ENCODE data around the gene ME3.
"Not testable (repeated sequence)": the region's sequence is repeated elsewhere in the genome, so short reads cannot be mapped to it uniquely, and the experiment has no call there.

Gene ME3

GRCh38 chr11:86433361-86434095 lies 238.9 kb downstream of the ME3 start:
- not testable (repeated sequence) for H3K9me3 ChIP-seq (replicated peaks in 1 of 2; ENCODE audit: control insufficient read depth in 2 of 2, insufficient read depth in 1 of 2, low read depth in 1 of 2, low read length in 2 of 2); H3K27me3 ChIP-seq (ENCODE audit: control insufficient read depth in 3 of 3, insufficient read depth in 3 of 3, low read depth in 1 of 3, low read length in 3 of 3); H3K4me2 ChIP-seq (ENCODE audit: insufficient read depth, low read length, poor library complexity, severe bottlenecking); H3K23ac ChIP-seq (ENCODE audit: low read depth, low read length, poor library complexity); H2AK5ac ChIP-seq (ENCODE audit: low read depth, low read length); H3K18ac ChIP-seq (ENCODE audit: low read length); H2BK15ac ChIP-seq (ENCODE audit: low read length); H3K79me1 ChIP-seq (ENCODE audit: low read depth, low read length); DNase-seq (ENCODE audit: low spot score); H3K4me3 ChIP-seq (ENCODE audit: low read length in 2 of 2); H3K4ac ChIP-seq (ENCODE audit: low read length); H3K4me1 ChIP-seq (ENCODE audit: control insufficient read depth in 2 of 2, insufficient read depth in 1 of 2, low read depth in 1 of 2, low read length in 2 of 2); H3K27ac ChIP-seq (replicated peaks; ENCODE audit: low read length); H2BK120ac ChIP-seq (ENCODE audit: low read depth, low read length); H2BK5ac ChIP-seq (ENCODE audit: low read length); H2BK12ac ChIP-seq (ENCODE audit: low read length); H4K8ac ChIP-seq (ENCODE audit: low read depth, low read length); H2AFZ ChIP-seq (ENCODE audit: low read length); H3K14ac ChIP-seq (ENCODE audit: low read length); H4K91ac ChIP-seq (ENCODE audit: low read depth, low read length, poor library complexity); H3K9ac ChIP-seq (ENCODE audit: low read depth, low read length, poor library complexity); H3K36me3 ChIP-seq (replicated peaks in 1 of 2; ENCODE audit: control insufficient read depth in 2 of 2, insufficient read depth in 2 of 2, low read length in 2 of 2)
- WGBS, 2 donors (ENCODE audit: extremely low coverage in 2 of 2, insufficient read length in 2 of 2, insufficient replicate concordance in 1 of 2) = no CpG with 5 or more reads among the region's 38 CpGs

DNA sequence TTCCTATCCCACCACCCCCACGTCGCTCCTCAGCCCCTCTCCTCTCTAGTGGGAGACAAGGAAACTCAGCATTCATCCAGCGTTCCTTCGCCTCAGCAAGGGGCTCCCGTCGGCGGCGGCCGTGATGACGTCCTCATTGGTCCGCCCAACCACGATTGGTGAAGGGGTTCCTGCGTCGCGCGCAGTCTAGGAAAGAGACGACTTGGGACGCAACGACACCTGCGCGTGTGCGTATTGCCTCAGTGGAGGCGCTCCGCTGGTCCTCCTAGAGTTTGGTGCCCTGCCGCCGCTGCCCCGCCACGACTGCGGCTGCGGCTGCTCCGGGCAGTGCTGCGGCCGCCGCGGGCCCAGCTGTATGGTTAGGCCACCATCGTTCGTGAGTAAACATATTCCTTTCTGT lies 241.2 kb downstream of the ME3 start:
- H2BK120ac ChIP-seq (ENCODE audit: low read depth, low read length) = no peak overlapping the region
- H3K36me3 ChIP-seq (replicated peaks in 1 of 2; ENCODE audit: control insufficient read depth in 2 of 2, insufficient read depth in 2 of 2, low read length in 2 of 2) = peaks cover 0 to 5% of the 10 kb centered on the region in 2 donors
- no peak overlapping the region for H3K4me3 ChIP-seq (ENCODE audit: low read length in 2 of 2)
- H2AK5ac ChIP-seq (ENCODE audit: low read depth, low read length) = no peak overlapping the region
- H4K91ac ChIP-seq (ENCODE audit: low read depth, low read length, poor library complexity) = no peak overlapping the region
- H3K4me1 ChIP-seq (ENCODE audit: control insufficient read depth in 2 of 2, insufficient read depth in 1 of 2, low read depth in 1 of 2, low read length in 2 of 2) = no peaks in the 10 kb centered on the region
- H3K9ac ChIP-seq (ENCODE audit: low read depth, low read length, poor library complexity) = no peak overlapping the region
- no peak overlapping the region for H2AFZ ChIP-seq (ENCODE audit: low read length)
- H3K27me3 ChIP-seq (ENCODE audit: control insufficient read depth in 3 of 3, insufficient read depth in 3 of 3, low read depth in 1 of 3, low read length in 3 of 3) = no peaks in the 10 kb centered on the region
- no peak overlapping the region for H2BK5ac ChIP-seq (ENCODE audit: low read length)
- H3K18ac ChIP-seq (ENCODE audit: low read length) = no peak overlapping the region
- no peak overlapping the region for H3K14ac ChIP-seq (ENCODE audit: low read length)
- no peak overlapping the region for H2BK15ac ChIP-seq (ENCODE audit: low read length)
- H3K79me1 ChIP-seq (ENCODE audit: low read depth, low read length) = no peaks in the 10 kb centered on the region
- H3K9me3 ChIP-seq (replicated peaks in 1 of 2; ENCODE audit: control insufficient read depth in 2 of 2, insufficient read depth in 1 of 2, low read depth in 1 of 2, low read length in 2 of 2) = peaks cover 6 to 10% of the 10 kb centered on the region in 2 donors
- no peak overlapping the region for H3K4me2 ChIP-seq (ENCODE audit: insufficient read depth, low read length, poor library complexity, severe bottlenecking)
- WGBS, 2 donors (ENCODE audit: extremely low coverage in 2 of 2, insufficient read length in 2 of 2, insufficient replicate concordance in 1 of 2) = no CpG with 5 or more reads among the region's 37 CpGs
- no peak overlapping the region for H2BK12ac ChIP-seq (ENCODE audit: low read length)
- H3K4ac ChIP-seq (ENCODE audit: low read length) = no peak overlapping the region
- no peak for DNase-seq (ENCODE audit: low spot score)
- no peak overlapping the region for H4K8ac ChIP-seq (ENCODE audit: low read depth, low read length)
- no peak overlapping the region for H3K27ac ChIP-seq (replicated peaks; ENCODE audit: low read length)
- H3K23ac ChIP-seq (ENCODE audit: low read depth, low read length, poor library complexity) = no peak overlapping the region

GRCh38 chr11:86427441-86427840 lies 245.0 kb downstream of the ME3 start:
- H3K79me1 ChIP-seq (ENCODE audit: low read depth, low read length) = no peaks in the 10 kb centered on the region
- no peak overlapping the region for H3K4me2 ChIP-seq (ENCODE audit: insufficient read depth, low read length, poor library complexity, severe bottlenecking)
- peaks cover 0 to 3% of the 10 kb centered on the region in 2 donors for H3K36me3 ChIP-seq (replicated peaks in 1 of 2; ENCODE audit: control insufficient read depth in 2 of 2, insufficient read depth in 2 of 2, low read length in 2 of 2)
- H3K4me3 ChIP-seq (ENCODE audit: low read length in 2 of 2) = no peak overlapping the region
- H2BK120ac ChIP-seq (ENCODE audit: low read depth, low read length) = no peak overlapping the region
- no peak overlapping the region for H3K14ac ChIP-seq (ENCODE audit: low read length)
- no peak overlapping the region for H4K91ac ChIP-seq (ENCODE audit: low read depth, low read length, poor library complexity)
- peaks cover 6 to 10% of the 10 kb centered on the region in 2 donors for H3K9me3 ChIP-seq (replicated peaks in 1 of 2; ENCODE audit: control insufficient read depth in 2 of 2, insufficient read depth in 1 of 2, low read depth in 1 of 2, low read length in 2 of 2)
- no peak overlapping the region for H3K4ac ChIP-seq (ENCODE audit: low read length)
- no peak overlapping the region for H2AK5ac ChIP-seq (ENCODE audit: low read depth, low read length)
- no peak overlapping the region for H2BK15ac ChIP-seq (ENCODE audit: low read length)
- no peak overlapping the region for H3K27ac ChIP-seq (replicated peaks; ENCODE audit: low read length)
- no peak overlapping the region for H2AFZ ChIP-seq (ENCODE audit: low read length)
- H3K18ac ChIP-seq (ENCODE audit: low read length) = no peak overlapping the region
- DNase-seq (ENCODE audit: low spot score) = no peak
- no peak overlapping the region for H4K8ac ChIP-seq (ENCODE audit: low read depth, low read length)
- no peaks in the 10 kb centered on the region for H3K27me3 ChIP-seq (ENCODE audit: control insufficient read depth in 3 of 3, insufficient read depth in 3 of 3, low read depth in 1 of 3, low read length in 3 of 3)
- H3K4me1 ChIP-seq (ENCODE audit: control insufficient read depth in 2 of 2, insufficient read depth in 1 of 2, low read depth in 1 of 2, low read length in 2 of 2) = no peaks in the 10 kb centered on the region
- no peak overlapping the region for H2BK5ac ChIP-seq (ENCODE audit: low read length)
- no peak overlapping the region for H2BK12ac ChIP-seq (ENCODE audit: low read length)
- H3K9ac ChIP-seq (ENCODE audit: low read depth, low read length, poor library complexity) = no peak overlapping the region
- no peak overlapping the region for H3K23ac ChIP-seq (ENCODE audit: low read depth, low read length, poor library complexity)

GRCh38 chr11:86423488-86423887 lies 248.9 kb downstream of the ME3 start:
- not testable (repeated sequence) for H4K91ac ChIP-seq (ENCODE audit: low read depth, low read length, poor library complexity); H3K79me1 ChIP-seq (ENCODE audit: low read depth, low read length); H3K14ac ChIP-seq (ENCODE audit: low read length); H4K8ac ChIP-seq (ENCODE audit: low read depth, low read length); H3K27ac ChIP-seq (replicated peaks; ENCODE audit: low read length); H2AFZ ChIP-seq (ENCODE audit: low read length); H3K4me2 ChIP-seq (ENCODE audit: insufficient read depth, low read length, poor library complexity, severe bottlenecking); H2BK12ac ChIP-seq (ENCODE audit: low read length); H2BK120ac ChIP-seq (ENCODE audit: low read depth, low read length); H2BK15ac ChIP-seq (ENCODE audit: low read length); H3K4me1 ChIP-seq (ENCODE audit: control insufficient read depth in 2 of 2, insufficient read depth in 1 of 2, low read depth in 1 of 2, low read length in 2 of 2); H3K27me3 ChIP-seq (ENCODE audit: control insufficient read depth in 3 of 3, insufficient read depth in 3 of 3, low read depth in 1 of 3, low read length in 3 of 3); H3K9ac ChIP-seq (ENCODE audit: low read depth, low read length, poor library complexity); H3K9me3 ChIP-seq (replicated peaks in 1 of 2; ENCODE audit: control insufficient read depth in 2 of 2, insufficient read depth in 1 of 2, low read depth in 1 of 2, low read length in 2 of 2); H3K36me3 ChIP-seq (replicated peaks in 1 of 2; ENCODE audit: control insufficient read depth in 2 of 2, insufficient read depth in 2 of 2, low read length in 2 of 2); H2AK5ac ChIP-seq (ENCODE audit: low read depth, low read length); H2BK5ac ChIP-seq (ENCODE audit: low read length); DNase-seq (ENCODE audit: low spot score); H3K23ac ChIP-seq (ENCODE audit: low read depth, low read length, poor library complexity); H3K4me3 ChIP-seq (ENCODE audit: low read length in 2 of 2); H3K18ac ChIP-seq (ENCODE audit: low read length); H3K4ac ChIP-seq (ENCODE audit: low read length)
- WGBS, 2 donors (ENCODE audit: extremely low coverage in 2 of 2, insufficient read length in 2 of 2, insufficient replicate concordance in 1 of 2) = no CpG with 5 or more reads among the region's 4 CpGs

Measured in neuronal stem cell (in vitro differentiated cells).